HepG2 (cell line): ENCODE measurements around the gene NEAT1.

Experiments used
- EED ChIP-seq: sonication (generic); formaldehyde crosslinking; IDR thresholded peaks from 2 replicates; pipeline ENCODE4 v1.5.0; 2020; ENCODE audit warnings: mild to moderate bottlenecking, missing genetic modification reagents
- SUZ12 ChIP-seq: fragments of 150-350 bp; IDR thresholded peaks from 2 replicates; pipeline ENCODE4 v1.6.1; 2014; ENCODE audit warnings: low read depth, low read length
- TAF1 ChIP-seq: sonication (generic); formaldehyde crosslinking; IDR thresholded peaks from 2 replicates; pipeline ENCODE4 v1.4.0; 2020; ENCODE audit warnings: missing genetic modification reagents
- ZFP36 ChIP-seq: fragments of 150-350 bp; IDR thresholded peaks from 2 replicates; pipeline ENCODE4 v1.6.1; 2018; ENCODE audit warnings: borderline replicate concordance, low read length, low read depth; ENCODE audit not compliant: partially characterized antibody
- ZFP41 ChIP-seq: sonication (generic); formaldehyde crosslinking; IDR thresholded peaks from 2 replicates; pipeline ENCODE4 v1.4.0; 2020; ENCODE audit warnings: mild to moderate bottlenecking, missing genetic modification reagents, borderline replicate concordance
- ZNF510 ChIP-seq: sonication (generic); formaldehyde crosslinking; IDR thresholded peaks from 2 replicates; pipeline ENCODE4 v1.4.0; 2020; ENCODE audit warnings: low read depth, mild to moderate bottlenecking, missing genetic modification reagents
- ZSCAN20 ChIP-seq: sonication (generic); formaldehyde crosslinking; IDR thresholded peaks from 2 replicates; pipeline ENCODE4 v1.4.0; 2020; ENCODE audit warnings: missing genetic modification reagents, mild to moderate bottlenecking, borderline replicate concordance

DNA sequence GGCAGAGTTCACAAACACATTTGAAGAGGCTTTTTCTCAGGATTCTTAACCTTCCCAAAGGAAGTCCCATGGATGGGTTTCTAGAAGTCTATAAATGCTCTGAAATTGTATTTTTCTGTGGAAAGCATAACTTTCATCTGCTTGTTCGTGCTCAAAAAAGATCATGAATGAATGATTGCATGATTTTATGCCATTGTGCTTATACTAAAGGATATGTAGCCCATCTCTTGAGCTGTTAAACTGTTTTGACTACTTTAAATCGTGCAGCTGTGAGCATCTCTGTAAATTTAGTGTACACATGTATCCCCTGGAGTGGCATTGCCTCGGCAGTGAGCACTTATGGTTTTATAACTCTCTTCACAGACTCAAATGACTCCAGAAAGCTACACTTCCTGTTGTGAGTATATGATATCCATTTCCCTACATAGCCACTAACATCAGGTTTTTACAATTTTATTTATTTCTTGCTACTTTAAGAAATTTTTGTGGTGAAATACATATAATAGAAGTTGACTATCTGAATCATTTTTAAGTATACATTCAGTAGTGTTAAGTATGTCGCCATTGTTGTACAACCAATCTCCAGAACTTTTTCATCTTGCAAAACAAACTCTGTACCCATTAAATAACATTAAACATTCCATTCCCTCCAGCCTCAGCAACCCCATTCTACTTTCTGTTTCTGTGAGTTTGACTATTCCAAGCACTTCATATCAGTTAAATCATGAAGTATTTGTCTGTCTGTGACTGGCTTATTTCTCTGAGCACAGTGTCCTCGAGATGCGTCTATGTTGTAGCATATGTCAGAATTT lies 8.0 kb downstream of the NEAT1 start:
- no peak for TF ChIP-seq SUZ12
- no peak for TF ChIP-seq EED (CRISPR knock-in tag)
- TF ChIP-seq ZNF510 (CRISPR knock-in tag): no peak
- TF ChIP-seq ZFP41: no peak
- TF ChIP-seq ZFP36: no peak
- TF ChIP-seq TAF1 (CRISPR knock-in tag): no peak
- no peak for TF ChIP-seq ZSCAN20 (CRISPR knock-in tag)
